ENCODE data around the gene FNBP1. TPM values are rescaled to one million over a fixed set of nuclear protein-coding genes. Genes with fewer than 3 reads are reported as not detected.

Gene FNBP1
- total RNA-seq, 1 donor from 2014 or later = 63.5 TPM

DNA sequence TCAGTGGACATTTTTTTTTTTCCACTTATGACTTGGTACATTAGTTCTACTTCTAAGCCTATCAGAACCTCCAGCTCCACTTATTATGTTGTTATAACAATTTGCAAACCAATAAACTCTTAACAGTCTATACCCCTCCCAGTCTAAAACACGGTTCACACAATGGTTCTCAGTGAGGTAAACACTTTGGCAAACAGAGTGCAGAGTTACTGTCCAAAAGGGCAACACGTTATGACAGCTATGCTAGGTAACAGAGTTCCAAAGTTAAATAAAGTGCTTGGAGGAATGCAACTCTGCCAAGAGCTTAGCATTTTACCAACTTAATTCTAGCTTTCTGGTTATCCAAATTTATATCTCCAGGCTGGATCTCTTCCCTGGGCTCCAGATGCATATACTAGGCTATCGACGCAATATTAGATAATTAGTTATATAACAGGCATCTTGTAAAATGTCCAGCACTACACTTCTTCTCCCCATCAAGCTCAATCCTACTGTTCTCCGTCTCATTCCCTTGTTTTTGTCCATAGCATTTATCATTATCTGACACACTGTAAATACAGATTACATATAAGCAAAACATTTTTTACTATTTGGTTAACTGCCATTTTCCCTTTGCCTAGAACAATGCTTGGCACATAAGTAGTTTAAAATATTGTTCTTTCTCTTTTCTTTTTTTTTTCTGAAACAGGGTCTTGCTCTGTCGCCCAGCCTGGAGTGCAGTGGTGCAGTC is 14.3 kb downstream of the FNBP1 start:
- Histone ChIP-seq H4K20me1 (ENCODE audit: insufficient read depth, low read length) (peaks cover 64% of the 10 kb centered on the region), H3K36me3 (ENCODE audit: insufficient read depth, low read length) (no peaks in the 10 kb centered on the region), H3K9ac (ENCODE audit: low read length) (no peak overlapping the region), H3K4me1 (ENCODE audit: insufficient read depth, low read length) (peaks cover 4% of the 10 kb centered on the region), H3K79me2 (ENCODE audit: insufficient read depth, low read length) (peaks cover 28% of the 10 kb centered on the region), H3K4me2 (ENCODE audit: low read length) (no peak overlapping the region), H3K27ac (ENCODE audit: low read depth, low read length) (no peak overlapping the region), H3K27me3 (ENCODE audit: insufficient read depth, low read length) (no peaks in the 10 kb centered on the region), H3K9me3 (ENCODE audit: insufficient read depth, low read depth, low read length) (no peaks in the 10 kb centered on the region), H2AFZ (ENCODE audit: low read depth, low read length) (no peak overlapping the region), H3K4me3 (ENCODE audit: insufficient read depth, low read depth, low read length) (no peak overlapping the region)
- FAIRE-seq = no peak
- Mint-ChIP-seq H3K9me3 (ENCODE audit: unreplicated experiment) (no peaks in the 10 kb centered on the region), H3K27me3 (ENCODE audit: low read depth, unreplicated experiment) (no peaks in the 10 kb centered on the region), H3K4me3 (ENCODE audit: unreplicated experiment) (no peak overlapping the region), H3K27ac (ENCODE audit: unreplicated experiment) (no peak overlapping the region), H3K36me3 (ENCODE audit: low read depth, unreplicated experiment) (peaks cover 7% of the 10 kb centered on the region), H3K4me1 (ENCODE audit: low read depth, unreplicated experiment) (peaks cover 24% of the 10 kb centered on the region)
- no peak for TF ChIP-seq EZH2 (IDR thresholded peaks at IDR 0.05; ENCODE audit: insufficient read depth, low read length)
- TF ChIP-seq, protein P1, sequence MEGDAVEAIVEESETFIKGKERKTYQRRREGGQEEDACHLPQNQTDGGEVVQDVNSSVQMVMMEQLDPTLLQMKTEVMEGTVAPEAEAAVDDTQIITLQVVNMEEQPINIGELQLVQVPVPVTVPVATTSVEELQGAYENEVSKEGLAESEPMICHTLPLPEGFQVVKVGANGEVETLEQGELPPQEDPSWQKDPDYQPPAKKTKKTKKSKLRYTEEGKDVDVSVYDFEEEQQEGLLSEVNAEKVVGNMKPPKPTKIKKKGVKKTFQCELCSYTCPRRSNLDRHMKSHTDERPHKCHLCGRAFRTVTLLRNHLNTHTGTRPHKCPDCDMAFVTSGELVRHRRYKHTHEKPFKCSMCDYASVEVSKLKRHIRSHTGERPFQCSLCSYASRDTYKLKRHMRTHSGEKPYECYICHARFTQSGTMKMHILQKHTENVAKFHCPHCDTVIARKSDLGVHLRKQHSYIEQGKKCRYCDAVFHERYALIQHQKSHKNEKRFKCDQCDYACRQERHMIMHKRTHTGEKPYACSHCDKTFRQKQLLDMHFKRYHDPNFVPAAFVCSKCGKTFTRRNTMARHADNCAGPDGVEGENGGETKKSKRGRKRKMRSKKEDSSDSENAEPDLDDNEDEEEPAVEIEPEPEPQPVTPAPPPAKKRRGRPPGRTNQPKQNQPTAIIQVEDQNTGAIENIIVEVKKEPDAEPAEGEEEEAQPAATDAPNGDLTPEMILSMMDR (IDR thresholded peaks at IDR 0.05; ENCODE audit: insufficient read depth, low read depth, low read length) = no peak
- DNase-seq (ENCODE audit: low read depth) = no peak

- Mint-ChIP-seq H3K4me3 (ENCODE audit: unreplicated experiment) (no peak overlapping the region), H3K27ac (ENCODE audit: unreplicated experiment) (no peak overlapping the region), H3K36me3 (ENCODE audit: low read depth, unreplicated experiment) (peaks cover 7% of the 10 kb centered on the region), H3K27me3 (ENCODE audit: low read depth, unreplicated experiment) (no peaks in the 10 kb centered on the region), H3K9me3 (ENCODE audit: unreplicated experiment) (no peaks in the 10 kb centered on the region), H3K4me1 (ENCODE audit: low read depth, unreplicated experiment) (peaks cover 28% of the 10 kb centered on the region)
- H3K79me2 ChIP-seq (ENCODE audit: insufficient read depth, low read length) = peaks cover 24% of the 10 kb centered on the region
- no peaks in the 10 kb centered on the region for H3K9me3 ChIP-seq (ENCODE audit: insufficient read depth, low read depth, low read length)
- DNase-seq (ENCODE audit: low read depth) (no peak), FAIRE-seq (no peak)
- H2AFZ ChIP-seq (ENCODE audit: low read depth, low read length) = no peak overlapping the region
- H3K4me3 ChIP-seq (ENCODE audit: insufficient read depth, low read depth, low read length) = no peak overlapping the region
- no peak overlapping the region for H3K27ac ChIP-seq (ENCODE audit: low read depth, low read length)
- H3K4me2 ChIP-seq (ENCODE audit: low read length) = no peak overlapping the region
- H3K9ac ChIP-seq (ENCODE audit: low read length) = no peak overlapping the region
- no peaks in the 10 kb centered on the region for H3K27me3 ChIP-seq (ENCODE audit: insufficient read depth, low read length)
- TF ChIP-seq EZH2 (IDR thresholded peaks at IDR 0.05; ENCODE audit: insufficient read depth, low read length) = no peak
- TF ChIP-seq, protein P1 (IDR thresholded peaks at IDR 0.05; ENCODE audit: insufficient read depth, low read depth, low read length) = no peak
- H3K4me1 ChIP-seq (ENCODE audit: insufficient read depth, low read length) = peaks cover 4% of the 10 kb centered on the region
- H3K36me3 ChIP-seq (ENCODE audit: insufficient read depth, low read length) = no peaks in the 10 kb centered on the region
- H4K20me1 ChIP-seq (ENCODE audit: insufficient read depth, low read length) = peaks cover 66% of the 10 kb centered on the region
Measured at GRCh38 chr9:130027533-130028365, 15.2 kb downstream of the FNBP1 start.
